H9 (cell line): ENCODE data around the gene CAMKK1. TPM values are rescaled to one million over a fixed set of nuclear protein-coding genes. Genes with fewer than 3 reads are reported as not detected.

Source experiments
- DNase-seq: peaks from one replicate; pipeline ENCODE4 v3.0.0-alpha.2; 2017
- H2AFZ ChIP-seq: one replicate; pipeline ENCODE4 v1.6.1; 2013; ENCODE audit warnings: mild to moderate bottlenecking, low read length, control low read depth, moderate library complexity
- H2AK5ac ChIP-seq: 2 replicates; pipeline ENCODE4 v1.6.1; 2013; ENCODE audit warnings: low read length, control low read depth, mixed read lengths; ENCODE audit not compliant: insufficient read length
- H2BK120ac ChIP-seq: one replicate; pipeline ENCODE4 v1.6.1; 2013; ENCODE audit warnings: low read depth, mild to moderate bottlenecking, low read length, control low read depth, inconsistent platforms; ENCODE audit not compliant: poor library complexity, severe bottlenecking
- H2BK12ac ChIP-seq: 2 replicates; pipeline ENCODE4 v1.6.1; 2013; ENCODE audit warnings: low read length, control low read depth, mixed read lengths, low read depth; ENCODE audit not compliant: insufficient read length
- H2BK15ac ChIP-seq: 2 replicates; pipeline ENCODE4 v1.6.1; 2013; ENCODE audit warnings: low read depth, low read length, control low read depth
- H2BK20ac ChIP-seq: one replicate; pipeline ENCODE4 v1.6.1; 2013; ENCODE audit warnings: low read depth, mild to moderate bottlenecking, low read length, control low read depth, inconsistent platforms; ENCODE audit not compliant: poor library complexity, severe bottlenecking
- H2BK5ac ChIP-seq: 2 replicates; pipeline ENCODE4 v1.6.1; 2013; ENCODE audit warnings: low read length, control low read depth, mixed read lengths; ENCODE audit not compliant: insufficient read length
- H3K14ac ChIP-seq: 2 replicates; pipeline ENCODE4 v1.6.1; 2013; ENCODE audit warnings: low read length, control low read depth; ENCODE audit not compliant: insufficient read depth
- H3K18ac ChIP-seq: 2 replicates; pipeline ENCODE4 v1.6.1; 2013; ENCODE audit warnings: low read depth, mild to moderate bottlenecking, mixed read lengths, low read length, control low read depth; ENCODE audit not compliant: insufficient read length
- H3K23ac ChIP-seq: 2 replicates; pipeline ENCODE4 v1.6.1; 2013; ENCODE audit warnings: low read length, control low read depth, mixed read lengths, low read depth; ENCODE audit not compliant: insufficient read length
- H3K23me2 ChIP-seq: 2 replicates; pipeline ENCODE4 v1.6.1; 2013; ENCODE audit warnings: low read depth, mild to moderate bottlenecking, mixed read lengths, low read length, control low read depth; ENCODE audit not compliant: insufficient read length, poor library complexity, severe bottlenecking
- H3K27ac ChIP-seq: 2 replicates; pipeline ENCODE4 v1.5.1; 2013; ENCODE audit warnings: low read length, control low read depth, mixed read lengths, low read depth; ENCODE audit not compliant: insufficient read length
- H3K27me3 ChIP-seq: 2 replicates; pipeline ENCODE4 v1.6.1; 2013; ENCODE audit warnings: low read length, control low read depth, inconsistent platforms; ENCODE audit not compliant: insufficient read depth
- H3K4ac ChIP-seq: 2 replicates; pipeline ENCODE4 v1.6.1; 2013; ENCODE audit warnings: low read depth, mild to moderate bottlenecking, control low read depth, inconsistent platforms, low read length, moderate library complexity
- H3K4me1 ChIP-seq: 2 replicates; pipeline ENCODE4 v1.6.1; 2013; ENCODE audit warnings: low read length, control low read depth, inconsistent platforms; ENCODE audit not compliant: insufficient read depth
- H3K4me2 ChIP-seq: 2 replicates; pipeline ENCODE4 v1.6.1; 2013; ENCODE audit warnings: low read length, control low read depth, mixed read lengths; ENCODE audit not compliant: insufficient read length, insufficient read depth
- H3K56ac ChIP-seq: 2 replicates; pipeline ENCODE4 v1.6.1; 2013; ENCODE audit warnings: low read depth, mild to moderate bottlenecking, mixed read lengths, low read length, control low read depth; ENCODE audit not compliant: insufficient read length
- H3K79me1 ChIP-seq: 2 replicates; pipeline ENCODE4 v1.6.1; 2013; ENCODE audit warnings: low read depth, mild to moderate bottlenecking, moderate library complexity, low read length, control low read depth, inconsistent platforms; ENCODE audit not compliant: insufficient read depth, poor library complexity, severe bottlenecking
- H3K79me2 ChIP-seq: 2 replicates; pipeline ENCODE4 v1.6.1; 2013; ENCODE audit warnings: low read length, control low read depth, inconsistent platforms; ENCODE audit not compliant: insufficient read depth
- H3K9ac ChIP-seq: 2 replicates; pipeline ENCODE4 v1.6.1; 2013; ENCODE audit warnings: low read length, control low read depth, mixed read lengths; ENCODE audit not compliant: insufficient read length; ENCODE audit errors: extremely low read depth
- H3K9me3 ChIP-seq: one replicate; pipeline ENCODE4 v1.6.1; 2013; ENCODE audit warnings: low read depth, low read length, inconsistent platforms; ENCODE audit not compliant: control insufficient read depth
- H3T11ph ChIP-seq: one replicate; pipeline ENCODE4 v1.6.1; 2013; ENCODE audit warnings: mild to moderate bottlenecking, low read length, control low read depth, inconsistent platforms
- H4K20me1 ChIP-seq: one replicate; pipeline ENCODE4 v1.6.1; 2013; ENCODE audit not compliant: control insufficient read depth, insufficient read length, insufficient read depth
- H4K5ac ChIP-seq: 2 replicates; pipeline ENCODE4 v1.6.1; 2013; ENCODE audit warnings: low read depth, mild to moderate bottlenecking, mixed read lengths, low read length, control low read depth; ENCODE audit not compliant: insufficient read length
- H4K8ac ChIP-seq: replicated peaks from 2 replicates; pipeline ENCODE4 v1.6.1; 2013; ENCODE audit warnings: low read length, control low read depth, mixed read lengths, low read depth; ENCODE audit not compliant: insufficient read length
- H4K91ac ChIP-seq: 2 replicates; pipeline ENCODE4 v1.6.1; 2013; ENCODE audit warnings: low read depth, mild to moderate bottlenecking, moderate library complexity, mixed read lengths, low read length, control low read depth; ENCODE audit not compliant: insufficient read length
- H3K27ac Mint-ChIP-seq, 3 experiments: 2 replicates in 2 of 3; 3 replicates in 1 of 3; pipeline ENCODE4 v1.8.0; 2020 to 2021; ENCODE audit warnings: mixed read lengths in 3 of 3, mild to moderate bottlenecking in 1 of 3, moderate library complexity in 1 of 3
- H3K27me3 Mint-ChIP-seq: 2 replicates; pipeline ENCODE4 v1.8.0; 2021; ENCODE audit warnings: low read depth, mild to moderate bottlenecking, moderate library complexity, mixed read lengths
- H3K36me3 Mint-ChIP-seq, 3 experiments: 2 replicates in 2 of 3; 3 replicates in 1 of 3; pipeline ENCODE4 v1.8.0; 2020 to 2021; ENCODE audit warnings: low read depth in 3 of 3, mixed read lengths in 3 of 3; ENCODE audit not compliant: insufficient read depth in 1 of 3
- H3K4me1 Mint-ChIP-seq, 2 experiments: 2 replicates each; pipeline ENCODE4 v1.8.0; 2020; ENCODE audit warnings: mixed read lengths in 2 of 2
- H3K4me3 Mint-ChIP-seq, 2 experiments: 2 replicates in 1 of 2; 3 replicates in 1 of 2; pipeline ENCODE4 v1.8.0; 2020 to 2021; ENCODE audit warnings: mild to moderate bottlenecking in 2 of 2, mixed read lengths in 2 of 2, moderate library complexity in 1 of 2
- H3K9me3 Mint-ChIP-seq, 2 experiments: 2 replicates in 1 of 2; 3 replicates in 1 of 2; pipeline ENCODE4 v1.8.0; 2020; ENCODE audit warnings: mild to moderate bottlenecking in 2 of 2, mixed read lengths in 2 of 2, moderate library complexity in 1 of 2
- CTCF ChIP-seq: fragments of 200-600 bp; sonication (generic); conservative IDR thresholded peaks from 3 replicates; pipeline ENCODE4 v1.8.0; 2021; ENCODE audit warnings: antibody characterized with exemption, mild to moderate bottlenecking
- WGBS: extraction: QIAGEN DNeasy Blood & Tissue Kit; methylation state at CpG from one replicate; pipeline ENCODE4 v1.1.7; 2013; ENCODE audit warnings: missing lambda C conversion rate, low lambda C conversion rate, mixed read lengths; ENCODE audit not compliant: insufficient read length; ENCODE audit errors: extremely low coverage; 5-methylcytosine and 5-hydroxymethylcytosine counted together
- total RNA-seq: library from RNA; stranded (reverse); gene quantifications from 2 replicates; pipeline ENCODE4 v1.2.1, GENCODE V29; 2021

Gene CAMKK1
- total RNA-seq, 1 experiment from 2014 or later: 6.7 TPM

- Histone ChIP-seq H4K5ac (no peak overlapping the region), H3T11ph (no peak overlapping the region), H2AK5ac (no peak overlapping the region), H3K4me1 (no peaks in the 10 kb centered on the region), H2BK15ac (no peak overlapping the region), H3K27ac (no peak overlapping the region), H3K14ac (no peak overlapping the region), H3K18ac (no peak overlapping the region), H4K8ac (no peak overlapping the region), H3K9ac (no peak overlapping the region), H3K4me2 (no peak overlapping the region), H2BK120ac (no peak overlapping the region), H3K9me3 (no peaks in the 10 kb centered on the region), H3K56ac (no peak overlapping the region), H3K23ac (no peak overlapping the region), H3K23me2 (peaks cover 4% of the 10 kb centered on the region), H2AFZ (no peak overlapping the region), H2BK20ac (no peak overlapping the region), H4K91ac (no peak overlapping the region), H2BK12ac (no peak overlapping the region), H3K4ac (no peak overlapping the region), H3K27me3 (no peaks in the 10 kb centered on the region), H3K79me2 (no peaks in the 10 kb centered on the region), H4K20me1 (no peaks in the 10 kb centered on the region), H2BK5ac (no peak overlapping the region), H3K79me1 (no peaks in the 10 kb centered on the region)
- DNase-seq: no peak
- Mint-ChIP-seq H3K4me1 (no peaks in the 10 kb centered on the region; a peak in 1 of 4 replicates), H3K36me3 (peaks cover 2 to 9% (median 3%) of the 10 kb centered on the region in 3 experiments; a peak in 3 of 7 replicates), H3K9me3 (no peaks in the 10 kb centered on the region), H3K4me3 (no peak overlapping the region), H3K27me3 (no peaks in the 10 kb centered on the region), H3K27ac (no peak overlapping the region)
- TF ChIP-seq CTCF: no peak
- no CpG with 5 or more reads among the region's 10 CpGs for WGBS
Measured at GRCh38 chr17:3864534-3864933, 28.3 kb downstream of the CAMKK1 start.
